Measurements from ENCODE around the gene EFCAB8. TPM values are rescaled to one million over a fixed set of nuclear protein-coding genes. Genes with fewer than 3 reads are reported as not detected.

Gene EFCAB8
- total RNA-seq, 1 donor from 2014 or later, result 0.54 TPM

DNA sequence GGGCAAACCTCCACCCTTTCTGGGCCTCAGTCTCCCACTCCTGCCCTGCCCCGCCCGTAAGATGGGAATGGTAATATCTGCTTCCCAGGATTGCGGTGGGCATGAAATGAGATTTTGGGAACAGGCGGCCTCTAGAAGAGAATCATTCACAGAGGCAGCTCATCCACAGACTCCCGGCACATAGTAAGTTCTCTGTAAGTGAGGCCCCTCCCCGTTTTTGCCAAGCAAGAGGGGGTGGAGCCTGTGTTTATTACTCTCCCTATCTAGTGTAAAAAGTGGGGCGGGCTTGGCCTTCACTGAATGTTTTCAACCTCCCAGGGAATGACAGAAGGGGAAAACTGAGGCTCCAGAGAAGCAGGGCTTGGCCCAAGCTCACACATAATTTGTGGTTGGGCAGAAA is 125.5 kb downstream of the EFCAB8 start:
- H3K4me1 Mint-ChIP-seq, result no peaks in the 10 kb centered on the region
- no peaks in the 10 kb centered on the region for H3K9me3 Mint-ChIP-seq
- H3K27me3 Mint-ChIP-seq, result no peaks in the 10 kb centered on the region
- no peak overlapping the region for H3K27ac Mint-ChIP-seq
- H3K36me3 Mint-ChIP-seq (ENCODE audit: low read depth), result no peaks in the 10 kb centered on the region
- DNase-seq, result no peak
- H3K4me3 Mint-ChIP-seq, result no peak overlapping the region
- intact Hi-C loops (cut with micrococcal nuclease), result no loop called here

DNA sequence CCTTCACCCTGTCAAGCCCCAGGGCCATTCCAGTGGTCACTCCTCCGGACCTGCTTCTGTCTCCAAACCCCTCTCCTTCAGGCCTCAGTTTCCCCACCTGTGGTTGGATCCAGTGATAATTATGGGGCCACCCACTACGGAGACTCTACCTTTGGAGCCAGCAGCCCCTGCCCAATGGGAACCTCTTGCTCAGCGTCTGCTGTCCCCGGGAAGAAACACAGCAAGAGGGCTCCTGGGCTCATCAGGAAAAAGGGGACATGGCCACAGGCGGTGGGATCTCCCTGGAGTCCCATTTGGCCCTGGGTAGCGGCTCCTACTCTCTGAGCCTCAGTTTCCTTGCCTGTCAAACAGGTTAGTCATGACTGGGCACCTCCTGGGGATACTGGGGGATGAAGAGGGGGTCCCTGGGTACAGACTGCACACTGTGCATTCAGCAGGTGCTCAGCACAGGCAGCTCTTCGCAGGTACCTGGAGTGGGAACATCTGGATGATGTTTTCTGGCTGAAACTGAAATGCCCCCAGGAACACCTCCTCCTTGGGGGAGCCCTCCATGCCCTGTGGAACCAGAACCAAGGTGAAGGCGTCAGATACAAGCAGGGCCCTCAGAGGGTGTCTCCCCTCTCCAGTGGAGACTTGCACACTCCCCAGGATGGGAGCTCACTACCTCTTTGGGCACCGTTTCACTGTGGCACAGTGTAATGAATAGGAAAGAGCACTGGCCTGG is 126.1 kb downstream of the EFCAB8 start:
- no peaks in the 10 kb centered on the region for H3K36me3 Mint-ChIP-seq (ENCODE audit: low read depth)
- intact Hi-C loops (cut with micrococcal nuclease), result no loop called here

DNA sequence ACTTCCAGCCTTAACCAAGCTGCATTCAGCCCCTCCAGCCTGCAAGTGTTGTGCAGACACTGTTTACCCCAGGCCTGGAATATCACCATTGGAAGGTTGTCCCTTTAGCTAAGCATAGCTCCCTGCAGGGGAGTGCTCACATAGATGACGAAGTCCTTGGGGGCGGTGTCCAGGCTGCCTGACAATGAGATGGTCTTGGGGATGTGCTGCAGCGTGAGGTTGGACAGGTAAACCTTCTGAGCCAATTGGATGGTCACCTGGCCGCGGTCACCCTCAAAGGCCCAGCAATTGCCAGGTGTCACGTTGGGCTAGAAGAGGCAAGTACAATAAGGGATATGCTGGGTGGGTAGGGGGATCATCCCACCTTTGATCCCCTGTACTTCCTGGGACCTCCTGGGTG is 126.9 kb downstream of the EFCAB8 start:
- H3K4me1 Mint-ChIP-seq, result no peaks in the 10 kb centered on the region
- no peak for DNase-seq
- H3K4me3 Mint-ChIP-seq, result no peak overlapping the region
- H3K27me3 Mint-ChIP-seq, result no peaks in the 10 kb centered on the region
- intact Hi-C loops (cut with micrococcal nuclease), result no loop called here
- H3K27ac Mint-ChIP-seq, result no peak overlapping the region
- H3K36me3 Mint-ChIP-seq (ENCODE audit: low read depth), result no peaks in the 10 kb centered on the region
- H3K9me3 Mint-ChIP-seq, result no peaks in the 10 kb centered on the region

More for the DNA sequence above, 126.1 kb downstream of the EFCAB8 start:
- Mint-ChIP-seq H3K27ac (no peak overlapping the region), H3K27me3 (no peaks in the 10 kb centered on the region), H3K4me3 (no peak overlapping the region), H3K4me1 (no peaks in the 10 kb centered on the region), H3K9me3 (no peaks in the 10 kb centered on the region)
- DNase-seq, result no peak

DNA sequence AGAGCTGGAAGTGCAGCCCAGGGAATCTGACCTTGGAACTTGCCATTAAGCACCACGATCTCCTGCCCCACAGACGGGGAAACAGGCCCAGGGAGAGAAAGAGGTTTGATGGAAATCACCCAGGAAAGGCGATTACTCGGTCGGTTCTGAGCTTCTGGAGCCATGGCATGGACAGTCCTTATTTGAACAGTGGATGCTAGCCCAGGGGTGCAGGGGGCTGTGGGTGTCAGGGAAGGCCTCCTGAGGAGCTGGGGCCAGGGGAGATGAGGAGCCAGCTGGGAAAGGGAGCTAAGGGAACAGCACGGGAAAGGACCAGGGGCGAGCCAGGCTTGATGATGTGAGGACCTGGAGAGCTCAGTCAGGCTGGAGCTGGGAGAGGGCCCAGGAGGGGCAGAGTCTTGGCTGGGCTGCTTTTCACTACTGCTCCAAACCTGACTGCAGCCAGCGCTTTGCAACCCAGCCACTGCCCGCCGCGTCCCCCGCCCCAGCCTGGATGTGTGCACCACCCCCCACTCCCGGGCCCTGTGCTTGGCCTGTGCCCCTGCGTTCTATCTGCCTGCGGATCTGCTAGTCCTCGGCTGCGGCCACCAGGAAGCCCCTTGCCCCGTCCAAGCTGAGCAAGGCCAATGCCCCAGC is 127.7 kb downstream of the EFCAB8 start:
- H3K4me1 Mint-ChIP-seq, result peaks cover 2% of the 10 kb centered on the region
- H3K4me3 Mint-ChIP-seq, result no peak overlapping the region
- intact Hi-C loops (cut with micrococcal nuclease), result no loop called here
- no peaks in the 10 kb centered on the region for H3K9me3 Mint-ChIP-seq
- no peak for DNase-seq
- H3K27me3 Mint-ChIP-seq, result no peaks in the 10 kb centered on the region
- H3K36me3 Mint-ChIP-seq (ENCODE audit: low read depth), result no peaks in the 10 kb centered on the region
- H3K27ac Mint-ChIP-seq, result no peak overlapping the region

DNA sequence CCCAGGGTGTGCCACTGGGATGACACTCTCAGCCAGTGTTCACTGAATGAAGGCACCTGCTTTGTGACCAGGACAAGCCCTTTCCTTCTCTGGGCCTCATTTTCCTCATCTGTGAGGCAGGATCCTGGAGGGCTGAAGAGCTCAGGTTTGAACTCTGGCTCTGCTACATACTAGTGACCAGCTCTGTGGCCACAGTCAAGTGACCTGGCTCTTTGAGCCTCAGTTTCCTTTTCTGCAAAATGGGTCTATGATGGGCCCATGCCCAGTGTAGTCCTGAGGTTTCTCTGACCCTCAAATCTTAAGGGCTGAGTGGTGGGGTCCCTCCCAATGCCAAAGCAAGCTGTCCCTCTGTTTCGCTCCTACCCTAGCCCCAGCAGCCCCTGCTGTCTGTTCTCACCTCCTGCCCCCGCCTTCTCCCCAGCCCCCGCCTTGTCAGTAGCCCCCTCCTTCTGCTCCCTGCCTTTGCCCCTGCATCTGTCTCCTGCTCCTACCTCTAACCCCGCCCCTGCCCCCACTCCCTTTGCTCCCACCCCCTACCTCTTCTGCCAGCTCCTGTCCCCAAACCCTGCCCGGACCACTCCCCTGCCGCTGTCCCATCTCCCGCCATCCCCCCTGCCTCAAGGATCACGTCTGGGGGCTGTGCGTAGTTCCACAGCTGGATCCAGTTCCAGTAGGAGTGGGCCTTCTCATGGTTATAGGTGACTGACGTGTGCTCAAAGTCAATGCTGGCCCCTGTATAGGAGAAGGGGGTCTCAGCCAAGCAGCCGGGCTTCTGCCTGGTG is 128.5 kb downstream of the EFCAB8 start:
- H3K9me3 Mint-ChIP-seq, result no peaks in the 10 kb centered on the region
- no peak for DNase-seq
- H3K27me3 Mint-ChIP-seq, result no peaks in the 10 kb centered on the region
- H3K4me3 Mint-ChIP-seq, result no peak overlapping the region
- no peak overlapping the region for H3K27ac Mint-ChIP-seq
- intact Hi-C loops (cut with micrococcal nuclease), result no loop called here
- H3K4me1 Mint-ChIP-seq, result peaks cover 2% of the 10 kb centered on the region
- H3K36me3 Mint-ChIP-seq (ENCODE audit: low read depth), result no peaks in the 10 kb centered on the region

DNA sequence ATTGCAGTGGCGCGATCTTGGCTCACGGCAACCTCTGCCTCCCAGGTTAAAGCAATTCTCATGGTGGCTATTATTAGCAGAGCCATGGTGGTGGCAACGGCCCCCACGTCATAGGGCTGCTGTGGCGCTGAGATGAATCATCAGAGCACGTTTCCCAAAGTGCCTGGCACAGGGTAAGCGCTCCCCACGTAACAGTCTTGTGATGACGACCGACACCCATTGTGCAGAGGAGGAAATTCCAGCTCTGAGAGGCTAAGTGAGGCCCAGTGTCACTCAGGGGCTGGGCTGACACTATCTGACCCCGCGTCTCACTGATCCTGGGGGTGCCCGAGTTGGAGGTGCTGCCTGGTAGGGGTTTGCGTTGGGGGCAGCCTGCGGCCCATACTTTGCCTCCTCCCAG is 129.3 kb downstream of the EFCAB8 start:
- H3K9me3 Mint-ChIP-seq, result no peaks in the 10 kb centered on the region
- no peak for DNase-seq
- no peaks in the 10 kb centered on the region for H3K36me3 Mint-ChIP-seq (ENCODE audit: low read depth)
- H3K27me3 Mint-ChIP-seq, result no peaks in the 10 kb centered on the region
- no peak overlapping the region for H3K4me3 Mint-ChIP-seq
- peaks cover 2% of the 10 kb centered on the region for H3K4me1 Mint-ChIP-seq
- intact Hi-C loops (cut with micrococcal nuclease), result no loop called here
- H3K27ac Mint-ChIP-seq, result no peak overlapping the region

DNA sequence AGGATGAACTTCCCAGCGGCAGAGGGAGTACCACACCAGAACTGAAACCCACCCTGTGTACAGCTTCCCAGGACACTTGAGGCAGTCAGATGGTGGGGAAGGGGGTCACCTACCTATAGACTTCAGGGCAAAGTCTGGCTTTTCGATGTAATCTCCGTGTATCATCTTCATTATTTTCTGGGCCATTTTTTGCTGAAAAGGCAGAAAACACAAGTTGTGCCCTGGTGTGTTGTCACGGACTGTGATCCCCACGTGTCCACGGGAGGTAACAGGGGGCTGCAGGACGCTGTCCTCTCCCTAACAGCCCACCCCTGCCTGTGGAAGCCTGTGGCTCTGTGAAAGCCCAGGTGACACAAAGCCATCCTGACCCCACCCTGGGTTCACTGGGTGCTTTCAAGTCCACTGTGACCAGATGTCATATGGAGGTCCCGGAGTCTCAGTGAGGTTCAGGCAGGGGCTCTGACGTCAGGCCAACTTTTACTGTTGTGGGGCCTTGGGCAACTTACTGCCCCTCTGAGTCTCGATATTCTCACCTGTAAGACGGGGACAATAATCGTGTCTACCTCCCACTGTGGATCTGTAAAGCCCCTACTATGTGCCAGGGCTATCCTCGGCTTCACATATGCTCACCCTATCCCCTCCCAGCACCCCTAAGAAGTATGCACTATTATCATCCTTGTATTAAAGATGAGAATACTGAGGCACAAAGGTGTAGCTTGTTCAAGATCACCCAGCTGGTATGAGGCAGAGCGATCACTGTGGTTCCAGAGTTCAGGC is 131.0 kb downstream of the EFCAB8 start:
- intact Hi-C loops (cut with micrococcal nuclease), result no loop called here
- Mint-ChIP-seq H3K27me3 (no peaks in the 10 kb centered on the region), H3K4me1 (peaks cover 2% of the 10 kb centered on the region), H3K9me3 (no peaks in the 10 kb centered on the region), H3K36me3 (ENCODE audit: low read depth) (no peaks in the 10 kb centered on the region), H3K27ac (no peak overlapping the region), H3K4me3 (no peak overlapping the region)
- DNase-seq, result no peak

DNA sequence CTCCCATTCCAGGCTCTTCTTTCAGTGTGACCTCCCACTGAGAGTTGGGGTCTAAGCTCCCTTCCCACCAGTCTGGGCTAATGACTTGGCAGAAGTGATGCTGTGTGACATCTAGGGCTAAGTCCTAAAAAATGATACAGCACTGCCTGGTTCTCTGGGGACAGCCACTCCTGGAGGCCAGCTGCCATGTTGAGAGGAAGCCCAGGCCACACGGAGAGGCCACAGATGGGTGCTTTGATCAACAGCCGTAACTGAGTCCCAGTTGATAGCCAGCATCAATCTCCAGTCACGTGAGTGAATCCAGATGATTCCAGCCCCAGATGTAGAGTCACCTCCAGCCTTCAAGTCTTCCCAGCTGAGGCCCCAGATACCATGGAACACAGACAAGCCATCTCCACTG is 131.7 kb downstream of the EFCAB8 start:
- no peak for DNase-seq
- Mint-ChIP-seq H3K36me3 (ENCODE audit: low read depth) (no peaks in the 10 kb centered on the region), H3K27ac (no peak overlapping the region)

DNA sequence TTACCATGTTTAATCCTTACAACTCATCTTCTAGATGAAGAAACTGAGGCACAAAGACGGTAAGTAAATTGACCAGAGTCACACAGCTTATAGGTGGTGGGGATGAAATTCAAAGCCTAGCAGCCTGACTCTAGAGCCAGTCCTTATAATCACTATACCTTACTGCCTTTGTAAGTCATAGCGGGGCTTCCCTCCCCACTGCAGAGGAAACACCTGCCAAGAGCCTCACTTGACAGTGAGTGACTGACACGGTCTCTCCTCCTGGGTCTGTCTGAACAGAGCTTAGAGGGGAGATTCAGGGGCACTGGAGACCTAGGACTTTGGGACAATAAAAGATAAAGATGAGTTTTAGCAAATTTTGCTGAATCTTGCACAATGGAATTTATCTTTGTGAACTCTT is 132.7 kb downstream of the EFCAB8 start:
- no peaks in the 10 kb centered on the region for H3K36me3 Mint-ChIP-seq (ENCODE audit: low read depth)
- peaks cover 3% of the 10 kb centered on the region for H3K9me3 Mint-ChIP-seq
- H3K27me3 Mint-ChIP-seq, result no peaks in the 10 kb centered on the region
- no peak overlapping the region for H3K27ac Mint-ChIP-seq
- no peak for DNase-seq
- peaks cover 2% of the 10 kb centered on the region for H3K4me1 Mint-ChIP-seq
- intact Hi-C loops (cut with micrococcal nuclease), result no loop called here
- H3K4me3 Mint-ChIP-seq, result no peak overlapping the region

More for the DNA sequence above, 131.7 kb downstream of the EFCAB8 start:
- no peak overlapping the region for H3K4me3 Mint-ChIP-seq
- H3K4me1 Mint-ChIP-seq, result peaks cover 2% of the 10 kb centered on the region
- intact Hi-C loops (cut with micrococcal nuclease), result no loop called here
- no peaks in the 10 kb centered on the region for H3K9me3 Mint-ChIP-seq
- no peaks in the 10 kb centered on the region for H3K27me3 Mint-ChIP-seq

DNA sequence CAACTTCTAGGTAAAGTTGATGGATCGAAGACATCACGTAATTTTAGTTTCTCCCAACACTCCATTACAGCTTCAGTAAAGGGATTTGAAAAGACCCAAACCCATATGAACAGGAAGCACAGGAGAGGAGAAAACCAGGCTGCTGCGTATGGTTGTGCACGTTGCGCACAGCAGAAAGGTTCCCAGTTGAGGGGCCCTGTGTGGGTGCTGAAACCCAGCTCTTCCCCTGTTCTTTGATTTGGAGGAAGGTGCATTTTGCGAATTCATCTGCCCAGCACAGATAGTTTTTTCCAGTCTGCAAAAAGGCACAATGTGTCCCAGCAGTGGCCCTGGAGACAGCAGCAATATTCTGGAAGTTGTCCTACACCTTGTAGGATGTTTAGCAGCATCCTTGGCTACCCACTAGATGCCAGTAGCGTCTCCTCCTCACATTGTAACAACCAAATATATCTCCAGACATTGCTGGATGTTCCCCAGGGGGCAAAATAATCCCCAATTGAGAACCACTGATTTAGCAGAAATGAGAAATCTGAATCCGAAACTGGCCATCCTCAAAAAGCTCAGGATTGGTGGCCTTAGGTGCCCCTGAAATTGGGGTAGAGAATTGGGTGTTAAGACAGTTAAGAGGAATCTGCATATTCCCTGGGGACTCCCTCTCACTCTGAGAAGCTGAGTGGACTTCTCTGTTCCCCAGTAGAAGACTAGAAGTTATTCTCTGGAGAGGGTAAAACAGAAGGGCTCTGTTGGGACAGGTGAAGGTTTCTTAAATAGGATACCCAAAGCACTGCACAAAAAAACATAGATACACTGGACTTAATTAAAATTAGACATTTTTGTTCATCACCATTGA is 133.3 kb downstream of the EFCAB8 start:
- intact Hi-C loops (cut with micrococcal nuclease), result no loop called here
- Mint-ChIP-seq H3K4me1 (peaks cover 2% of the 10 kb centered on the region), H3K27me3 (no peaks in the 10 kb centered on the region), H3K4me3 (no peak overlapping the region), H3K27ac (no peak overlapping the region), H3K36me3 (ENCODE audit: low read depth) (peaks cover 1% of the 10 kb centered on the region), H3K9me3 (peaks cover 3% of the 10 kb centered on the region)
- DNase-seq, result no peak

DNA sequence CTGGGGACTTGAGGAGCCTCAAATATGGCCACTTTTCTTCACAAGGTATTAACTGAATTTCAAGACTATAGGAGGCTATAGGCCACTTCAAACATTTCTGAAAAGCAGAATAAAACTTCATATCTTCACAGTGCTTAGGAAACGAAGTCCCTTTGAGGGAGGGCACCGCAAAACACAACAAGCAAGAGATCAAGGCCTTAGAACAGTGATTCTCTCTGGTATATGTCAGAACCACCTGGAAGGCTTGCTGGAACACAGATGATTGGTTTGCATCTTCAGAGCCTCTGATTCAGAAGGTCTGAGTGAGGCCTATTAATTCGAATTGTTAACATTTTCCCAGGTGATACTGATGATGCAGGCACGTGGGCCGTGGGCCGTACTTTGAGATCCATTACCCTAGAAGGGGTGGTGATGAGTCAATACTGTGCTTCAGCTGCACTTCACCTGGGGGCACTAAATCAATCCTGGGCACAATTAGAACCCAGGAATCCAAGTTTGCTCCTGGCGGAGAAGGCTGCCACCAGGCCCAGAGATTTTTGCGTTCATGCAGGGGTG is 134.8 kb downstream of the EFCAB8 start:
- no peak overlapping the region for H3K27ac Mint-ChIP-seq
- no peak for DNase-seq
- peaks cover 1% of the 10 kb centered on the region for H3K36me3 Mint-ChIP-seq (ENCODE audit: low read depth)
- peaks cover 3% of the 10 kb centered on the region for H3K9me3 Mint-ChIP-seq
- H3K27me3 Mint-ChIP-seq, result no peaks in the 10 kb centered on the region
- H3K4me3 Mint-ChIP-seq, result no peak overlapping the region
- intact Hi-C loops (cut with micrococcal nuclease), result no loop called here
- H3K4me1 Mint-ChIP-seq, result peaks cover 7% of the 10 kb centered on the region

DNA sequence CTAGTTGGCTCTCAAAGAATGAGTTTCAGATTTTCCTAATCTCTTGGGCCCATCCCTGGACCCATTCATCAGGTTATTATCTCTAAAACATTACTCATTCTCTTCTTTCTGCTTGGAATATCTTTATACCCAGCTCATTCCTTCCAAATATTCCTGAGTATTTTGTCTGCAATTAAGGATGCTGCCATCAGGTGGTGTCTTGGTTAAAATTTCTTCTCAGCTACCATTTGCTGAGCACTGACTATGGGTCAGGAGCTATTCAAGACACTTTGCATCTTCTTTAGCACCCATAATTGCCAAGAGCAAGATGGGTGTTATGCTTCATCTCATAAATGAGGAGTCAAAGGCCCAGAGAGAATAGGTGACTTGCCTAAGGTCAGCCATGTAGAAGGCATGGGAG is 137.1 kb downstream of the EFCAB8 start:
- Mint-ChIP-seq H3K27ac (no peak overlapping the region), H3K4me1 (peaks cover 7% of the 10 kb centered on the region), H3K36me3 (ENCODE audit: low read depth) (peaks cover 1% of the 10 kb centered on the region), H3K4me3 (no peak overlapping the region), H3K9me3 (peaks cover 3% of the 10 kb centered on the region), H3K27me3 (no peaks in the 10 kb centered on the region)
- intact Hi-C loops (cut with micrococcal nuclease), result no loop called here
- no peak for DNase-seq

DNA sequence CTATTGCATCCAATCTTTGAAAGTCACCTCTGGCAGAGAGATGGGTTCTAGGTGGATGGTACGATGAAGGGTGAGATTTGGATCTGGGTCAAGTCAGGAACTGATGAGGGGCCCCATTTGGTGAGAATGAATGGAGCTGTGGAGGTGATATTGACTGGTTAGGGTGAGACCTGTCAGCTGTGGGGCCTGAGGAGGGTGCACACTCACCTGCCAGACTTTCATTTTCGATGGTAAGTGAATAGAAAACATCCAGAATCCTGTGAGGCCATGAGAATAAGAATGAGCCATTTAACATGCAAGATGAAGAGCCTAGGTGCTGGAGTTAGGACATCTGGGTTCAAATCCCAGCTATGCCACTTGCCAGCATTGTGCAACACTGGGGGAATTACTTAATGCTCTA is 138.7 kb downstream of the EFCAB8 start:
- H3K9me3 Mint-ChIP-seq, result peaks cover 3% of the 10 kb centered on the region
- no peaks in the 10 kb centered on the region for H3K27me3 Mint-ChIP-seq
- H3K4me3 Mint-ChIP-seq, result no peak overlapping the region
- intact Hi-C loops (cut with micrococcal nuclease), result no loop called here
- H3K27ac Mint-ChIP-seq, result no peak overlapping the region
- H3K36me3 Mint-ChIP-seq (ENCODE audit: low read depth), result peaks cover 1% of the 10 kb centered on the region
- no peak for DNase-seq
- peaks cover 5% of the 10 kb centered on the region for H3K4me1 Mint-ChIP-seq

Data from activated CD4-positive, alpha-beta T cell treated with anti-CD3 and anti-CD28 coated beads, Interleukin-2, amount 10 ng/mL, durations not matched to agents 24 days and 14 days (primary cell).